HG03139 (cell line): ENCODE results near the gene HFE.
A peak's percentile ranks its signal among the peaks of the same experiment; 100 is the strongest.
"Not testable (repeated sequence)": the region's sequence is repeated elsewhere in the genome, so short reads cannot be mapped to it uniquely, and the experiment has no call there.

Source experiments
- ATAC-seq: cut with Tn5 transposase; IDR thresholded peaks from one replicate; pipeline ENCODE4 v1.9.1; 2021; ENCODE audit not compliant: unreplicated experiment

HFE gene

GRCh38 chr6:26087284-26088115 lies at the start of gene HFE:
TSS of gene HFE (plus strand) at chr6:26087429. CDS start at chr6:26087441, 12 bp downstream.
- ATAC-seq = no peak

GRCh38 chr6:26041946-26042345 lies 45.3 kb upstream of the HFE start:
- no peak for ATAC-seq

GRCh38 chr6:26043384-26044139 lies 43.7 kb upstream of the HFE start:
- peak; percentile 53 for ATAC-seq

GRCh38 chr6:26044140-26045064 lies 42.8 kb upstream of the HFE start:
- no peak for ATAC-seq

GRCh38 chr6:26045065-26045927 lies 41.9 kb upstream of the HFE start:
- ATAC-seq = peak; percentile 32

- no peak for ATAC-seq
Observed at GRCh38 chr6:26045928-26046368, 41.3 kb upstream of the HFE start.

GRCh38 chr6:26047329-26047728 lies 39.9 kb upstream of the HFE start:
- ATAC-seq = not testable (repeated sequence)

GRCh38 chr6:26048590-26048989 lies 38.6 kb upstream of the HFE start:
- ATAC-seq = no peak

GRCh38 chr6:26051665-26052310 lies 35.4 kb upstream of the HFE start:
- ATAC-seq = no peak

- ATAC-seq = not testable (repeated sequence)
Observed at GRCh38 chr6:26052762-26053250, 34.4 kb upstream of the HFE start.

- no peak for ATAC-seq
Observed at GRCh38 chr6:26053992-26054780, 33.0 kb upstream of the HFE start.

- peak; percentile 38 for ATAC-seq
Observed at GRCh38 chr6:26054781-26055718, 32.2 kb upstream of the HFE start.

GRCh38 chr6:26055719-26056582 lies 31.3 kb upstream of the HFE start:
- peak; percentile 57 for ATAC-seq

- no peak for ATAC-seq
Observed at GRCh38 chr6:26056583-26057350, 30.5 kb upstream of the HFE start.

- ATAC-seq = no peak
Observed at GRCh38 chr6:26057899-26058298, 29.3 kb upstream of the HFE start.
